WTC11 (cell line): Measurements from ENCODE around the gene TAF15. TPM values are rescaled to one million over a fixed set of nuclear protein-coding genes. Genes with fewer than 3 reads are reported as not detected.

ENCODE experiments used
- ATAC-seq: fragments of 200-7000 bp; cut with Tn5 transposase; 2 replicates; pipeline ENCODE4 v1.10.0; 2021; ENCODE audit warnings: mild to moderate bottlenecking, moderate library complexity
- CTCF ChIA-PET: fragments of 300-600 bp; sonication (Branson Sonifier 250); formaldehyde crosslinking; loops from one replicate; lab custom pipeline; 2021; ENCODE audit warnings: antibody characterized with exemption; lab: Charles Lee
- POLR2A ChIA-PET: fragments of 350-600 bp; sonication (Branson Sonifier 250); formaldehyde crosslinking; loops from one replicate; lab custom pipeline; 2021; ENCODE audit warnings: antibody characterized with exemption; lab: Charles Lee
- DNase-seq: peaks from one replicate; pipeline ENCODE4 v3.0.0; 2021; ENCODE audit warnings: low spot score
- H3K27ac Mint-ChIP-seq: 2 replicates; pipeline ENCODE4 v1.8.0; 2021; ENCODE audit warnings: mixed read lengths
- H3K27me3 Mint-ChIP-seq: 2 replicates; pipeline ENCODE4 v1.8.0; 2021; ENCODE audit warnings: low read depth, mild to moderate bottlenecking, moderate library complexity, mixed read lengths
- H3K36me3 Mint-ChIP-seq: 2 replicates; pipeline ENCODE4 v1.8.0; 2021; ENCODE audit warnings: mixed read lengths
- H3K4me1 Mint-ChIP-seq: 2 replicates; pipeline ENCODE4 v1.8.0; 2022; ENCODE audit warnings: mixed read lengths
- H3K4me3 Mint-ChIP-seq: 2 replicates; pipeline ENCODE4 v1.8.0; 2021; ENCODE audit warnings: mild to moderate bottlenecking, moderate library complexity, mixed read lengths
- H3K9me3 Mint-ChIP-seq: 2 replicates; pipeline ENCODE4 v1.8.0; 2021; ENCODE audit warnings: mixed read lengths
- ARID4B ChIP-seq: sonication (generic); formaldehyde crosslinking; IDR thresholded peaks from 2 replicates; pipeline ENCODE4 v1.8.0; 2023; ENCODE audit warnings: missing genetic modification reagents, mild to moderate bottlenecking, borderline replicate concordance
- E2F1 ChIP-seq: sonication (generic); formaldehyde crosslinking; IDR thresholded peaks from 2 replicates; pipeline ENCODE4 v1.8.0; 2022; ENCODE audit warnings: mild to moderate bottlenecking, missing genetic modification reagents
- EMX1 ChIP-seq: fragments of 250-450 bp; sonication (Bioruptor Pico); IDR thresholded peaks from 2 replicates; pipeline ENCODE4 v1.8.0; 2021; ENCODE audit warnings: mild to moderate bottlenecking
- FOXK1 ChIP-seq: sonication (generic); formaldehyde crosslinking; IDR thresholded peaks from 2 replicates; pipeline ENCODE4 v1.8.0; 2022; ENCODE audit warnings: mild to moderate bottlenecking, moderate library complexity, missing genetic modification reagents
- GRHL2 ChIP-seq: fragments of 250-450 bp; sonication (Bioruptor Pico); IDR thresholded peaks from 2 replicates; pipeline ENCODE4 v1.8.0; 2022; ENCODE audit warnings: mild to moderate bottlenecking, moderate library complexity; ENCODE audit not compliant: insufficient replicate concordance, severe bottlenecking
- GTF2I ChIP-seq: fragments of 250-450 bp; sonication (Bioruptor Pico); conservative IDR thresholded peaks from 2 replicates; pipeline ENCODE4 v1.4.0; 2021; ENCODE audit warnings: mild to moderate bottlenecking
- JUN ChIP-seq: sonication (generic); formaldehyde crosslinking; IDR thresholded peaks from 2 replicates; pipeline ENCODE4 v1.8.0; 2023; ENCODE audit warnings: mild to moderate bottlenecking, missing genetic modification reagents
- MXD4 ChIP-seq: fragments of 250-450 bp; sonication (Bioruptor Pico); IDR thresholded peaks from 2 replicates; pipeline ENCODE4 v1.8.0; 2021; ENCODE audit warnings: mild to moderate bottlenecking, moderate library complexity, borderline replicate concordance
- NR2C2 ChIP-seq: sonication (generic); formaldehyde crosslinking; IDR thresholded peaks from 2 replicates; pipeline ENCODE4 v1.8.0; 2022; ENCODE audit warnings: mild to moderate bottlenecking, missing genetic modification reagents
- STAT6 ChIP-seq: sonication (generic); formaldehyde crosslinking; conservative IDR thresholded peaks from 2 replicates; pipeline ENCODE4 v1.8.1; 2023; ENCODE audit warnings: mild to moderate bottlenecking, low read depth, missing genetic modification reagents, moderate library complexity
- USF1 ChIP-seq: sonication (generic); formaldehyde crosslinking; IDR thresholded peaks from 2 replicates; pipeline ENCODE4 v1.8.0; 2022; ENCODE audit warnings: mild to moderate bottlenecking, missing genetic modification reagents
- ZMAT4 ChIP-seq: fragments of 250-450 bp; sonication (Bioruptor Pico); IDR thresholded peaks from 2 replicates; pipeline ENCODE4 v1.9.0; 2021; ENCODE audit warnings: mild to moderate bottlenecking
- ZNF281 ChIP-seq: sonication (generic); formaldehyde crosslinking; IDR thresholded peaks from 2 replicates; pipeline ENCODE4 v1.8.0; 2023; ENCODE audit warnings: mild to moderate bottlenecking, missing genetic modification reagents
- total RNA-seq: library from RNA; stranded (reverse); gene quantifications from 3 replicates; pipeline ENCODE4 v1.2.3, GENCODE V29; 2021

TAF15 gene
- total RNA-seq, 1 experiment from 2014 or later, result 273 TPM

GRCh38 chr17:35773679-35774425 lies 35.4 kb upstream of the TAF15 start:
- no peaks in the 10 kb centered on the region for H3K27me3 Mint-ChIP-seq
- DNase-seq, result no peak
- no peaks in the 10 kb centered on the region for H3K36me3 Mint-ChIP-seq
- CTCF ChIA-PET, result interaction anchor here (1.2 to 4.3 kb wide), 4 partner anchors 9 to 75 kb away, joined by 3 to 60 read pairs (median 12); partner anchors contain the start of gene TAF15
- ATAC-seq, result peak; percentile 25
- H3K4me3 Mint-ChIP-seq, result no peak overlapping the region
- no peak overlapping the region for H3K27ac Mint-ChIP-seq
- peaks cover 33% of the 10 kb centered on the region for H3K4me1 Mint-ChIP-seq
- TF ChIP-seq MXD4 (CRISPR knock-in tag) (no peak), JUN (CRISPR knock-in tag) (no peak), USF1 (CRISPR knock-in tag) (no peak), GRHL2 (CRISPR knock-in tag) (no peak), FOXK1 (CRISPR knock-in tag) (no peak), EMX1 (no peak), STAT6 (no peak), ZNF281 (no peak), ZMAT4 (CRISPR knock-in tag) (no peak), GTF2I (CRISPR knock-in tag) (no peak), E2F1 (CRISPR knock-in tag) (no peak), NR2C2 (CRISPR knock-in tag) (no peak), ARID4B (no peak)
- POLR2A ChIA-PET, result interaction anchor here (1.1 kb wide), 1 partner anchor 9 kb away, joined by 3 read pairs; no protein-coding TSS in a partner anchor
- 0 out of 2 replicates have a peak, but pooled peaks cover 3% of the 10 kb centered on the region for H3K9me3 Mint-ChIP-seq
